ENCODE data around the gene TADA2B. TPM values are rescaled to one million over a fixed set of nuclear protein-coding genes. Genes with fewer than 3 reads are reported as not detected.

TADA2B gene
- total RNA-seq, 2 donors from 2014 or later, result 17.3 to 17.5 TPM

DNA sequence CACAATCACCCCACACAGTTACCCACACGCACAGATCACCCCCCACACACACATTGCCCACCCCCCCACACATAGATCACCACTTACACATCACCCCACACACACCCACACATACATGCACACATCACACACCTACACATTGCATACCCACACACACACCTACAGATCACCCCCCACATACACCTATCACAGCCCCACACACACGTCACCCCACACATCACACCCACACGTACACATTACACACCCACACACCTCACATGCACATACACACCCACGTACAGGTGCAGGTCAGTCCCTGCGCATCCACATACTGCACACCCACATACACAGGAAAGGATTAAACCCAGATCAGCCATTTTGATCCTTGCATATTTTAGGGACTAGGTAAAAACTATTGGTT lies 15.3 kb upstream of the TADA2B start:
- peaks cover 77% of the 10 kb centered on the region for H3K36me3 Mint-ChIP-seq (ENCODE audit: low read depth)
- no peaks in the 10 kb centered on the region for H3K4me1 Mint-ChIP-seq
- TF ChIP-seq, protein P1, sequence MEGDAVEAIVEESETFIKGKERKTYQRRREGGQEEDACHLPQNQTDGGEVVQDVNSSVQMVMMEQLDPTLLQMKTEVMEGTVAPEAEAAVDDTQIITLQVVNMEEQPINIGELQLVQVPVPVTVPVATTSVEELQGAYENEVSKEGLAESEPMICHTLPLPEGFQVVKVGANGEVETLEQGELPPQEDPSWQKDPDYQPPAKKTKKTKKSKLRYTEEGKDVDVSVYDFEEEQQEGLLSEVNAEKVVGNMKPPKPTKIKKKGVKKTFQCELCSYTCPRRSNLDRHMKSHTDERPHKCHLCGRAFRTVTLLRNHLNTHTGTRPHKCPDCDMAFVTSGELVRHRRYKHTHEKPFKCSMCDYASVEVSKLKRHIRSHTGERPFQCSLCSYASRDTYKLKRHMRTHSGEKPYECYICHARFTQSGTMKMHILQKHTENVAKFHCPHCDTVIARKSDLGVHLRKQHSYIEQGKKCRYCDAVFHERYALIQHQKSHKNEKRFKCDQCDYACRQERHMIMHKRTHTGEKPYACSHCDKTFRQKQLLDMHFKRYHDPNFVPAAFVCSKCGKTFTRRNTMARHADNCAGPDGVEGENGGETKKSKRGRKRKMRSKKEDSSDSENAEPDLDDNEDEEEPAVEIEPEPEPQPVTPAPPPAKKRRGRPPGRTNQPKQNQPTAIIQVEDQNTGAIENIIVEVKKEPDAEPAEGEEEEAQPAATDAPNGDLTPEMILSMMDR (conservative IDR thresholded peaks at IDR 0.05), result no peak
- Histone ChIP-seq H3K27me3 (ENCODE audit: control insufficient read depth, insufficient read depth, low read length, poor library complexity, severe bottlenecking) (no peaks in the 10 kb centered on the region), H3K9ac (ENCODE audit: extremely low read depth, low read length, poor library complexity, severe bottlenecking) (no peak overlapping the region), H3K4me1 (ENCODE audit: control insufficient read depth, insufficient read depth, low read length) (no peaks in the 10 kb centered on the region), H3K27ac (ENCODE audit: low read depth, low read length) (no peak overlapping the region), H3K4me3 (ENCODE audit: low read length) (no peak overlapping the region), H3K36me3 (ENCODE audit: control insufficient read depth, insufficient read depth, low read length) (peaks cover 68% of the 10 kb centered on the region), H3K9me3 (ENCODE audit: control insufficient read depth, low read length) (no peaks in the 10 kb centered on the region)
- no peak overlapping the region for H3K27ac Mint-ChIP-seq
- H3K27me3 Mint-ChIP-seq (ENCODE audit: insufficient read depth), result no peaks in the 10 kb centered on the region
- WGBS, 2 experiments (ENCODE audit: insufficient coverage in 1 of 2, insufficient read length in 1 of 2), result 90 to 100% methylated on average over 2 to 5 of the region's 5 CpGs
- DNase-seq, result no peak
- no peak overlapping the region for H3K4me3 Mint-ChIP-seq
- H3K9me3 Mint-ChIP-seq, result no peaks in the 10 kb centered on the region

DNA sequence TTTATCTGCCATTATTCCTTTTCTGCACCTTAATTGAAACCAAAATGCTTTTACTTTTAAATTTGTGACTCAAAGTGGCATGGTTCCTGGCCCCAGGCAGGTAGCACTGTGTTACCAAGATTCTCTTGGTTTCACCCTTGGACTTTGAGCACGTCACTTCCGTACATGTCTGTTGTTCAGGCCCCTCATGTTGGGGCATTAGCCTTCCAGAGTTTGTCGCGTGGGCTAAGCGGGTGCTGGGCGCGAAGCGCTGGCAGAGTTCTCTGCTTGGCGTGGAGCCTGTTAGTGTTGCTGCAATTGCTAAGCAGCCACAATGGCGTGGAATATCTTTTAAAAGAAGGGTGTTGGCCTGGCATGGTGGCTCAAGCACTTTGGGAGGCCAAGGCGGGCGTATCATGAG lies 14.0 kb upstream of the TADA2B start:
- Histone ChIP-seq H3K9me3 (ENCODE audit: control insufficient read depth, low read length) (no peaks in the 10 kb centered on the region), H3K4me3 (ENCODE audit: low read length) (no peak overlapping the region), H3K9ac (ENCODE audit: extremely low read depth, low read length, poor library complexity, severe bottlenecking) (no peak overlapping the region), H3K27ac (ENCODE audit: low read depth, low read length) (no peak overlapping the region), H3K36me3 (ENCODE audit: control insufficient read depth, insufficient read depth, low read length) (peaks cover 61% of the 10 kb centered on the region), H3K27me3 (ENCODE audit: control insufficient read depth, insufficient read depth, low read length, poor library complexity, severe bottlenecking) (no peaks in the 10 kb centered on the region), H3K4me1 (ENCODE audit: control insufficient read depth, insufficient read depth, low read length) (no peaks in the 10 kb centered on the region)
- Mint-ChIP-seq H3K27ac (no peak overlapping the region), H3K27me3 (ENCODE audit: insufficient read depth) (no peaks in the 10 kb centered on the region), H3K36me3 (ENCODE audit: low read depth) (peaks cover 74% of the 10 kb centered on the region), H3K4me3 (no peak overlapping the region), H3K4me1 (no peaks in the 10 kb centered on the region), H3K9me3 (no peaks in the 10 kb centered on the region)
- no peak for DNase-seq
- WGBS, 2 experiments (ENCODE audit: insufficient coverage in 1 of 2, insufficient read length in 1 of 2), result 96 to 97% methylated on average over 12 of the region's 12 CpGs
- TF ChIP-seq, protein P1 (conservative IDR thresholded peaks at IDR 0.05), result no peak

DNA sequence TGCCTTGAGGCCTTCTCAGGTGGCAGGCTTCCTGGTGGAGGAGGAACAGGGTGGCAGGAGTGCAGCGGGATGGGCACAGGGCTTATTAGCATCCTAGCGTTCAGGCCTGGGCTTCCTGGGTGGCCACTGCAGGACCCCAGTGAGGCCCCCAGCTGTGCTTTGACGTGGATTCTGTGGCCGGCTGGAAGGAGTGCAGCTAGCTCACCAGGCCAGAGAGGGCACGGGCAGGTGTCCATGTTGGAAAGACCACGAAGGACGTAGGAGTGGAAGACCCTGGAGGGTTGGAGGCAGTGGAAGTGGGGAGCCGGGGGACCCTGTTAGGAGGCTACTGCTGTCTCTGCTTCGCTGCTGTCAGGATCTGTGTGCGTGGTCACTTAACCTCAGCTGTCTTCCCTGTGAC lies 13.3 kb upstream of the TADA2B start:
- Mint-ChIP-seq H3K27me3 (ENCODE audit: insufficient read depth) (no peaks in the 10 kb centered on the region), H3K4me3 (no peak overlapping the region), H3K4me1 (no peaks in the 10 kb centered on the region), H3K9me3 (no peaks in the 10 kb centered on the region), H3K27ac (no peak overlapping the region), H3K36me3 (ENCODE audit: low read depth) (peaks cover 67% of the 10 kb centered on the region)
- H3K27me3 ChIP-seq (ENCODE audit: control insufficient read depth, insufficient read depth, low read length, poor library complexity, severe bottlenecking), result no peaks in the 10 kb centered on the region
- H3K27ac ChIP-seq (ENCODE audit: low read depth, low read length), result no peak overlapping the region
- H3K9me3 ChIP-seq (ENCODE audit: control insufficient read depth, low read length), result no peaks in the 10 kb centered on the region
- H3K4me1 ChIP-seq (ENCODE audit: control insufficient read depth, insufficient read depth, low read length), result no peaks in the 10 kb centered on the region
- 93 to 98% methylated on average over 9 to 10 of the region's 10 CpGs for WGBS, 2 experiments (ENCODE audit: insufficient coverage in 1 of 2, insufficient read length in 1 of 2)
- H3K36me3 ChIP-seq (ENCODE audit: control insufficient read depth, insufficient read depth, low read length), result peaks cover 58% of the 10 kb centered on the region
- no peak overlapping the region for H3K4me3 ChIP-seq (ENCODE audit: low read length)
- DNase-seq, result no peak
- TF ChIP-seq, protein P1 (conservative IDR thresholded peaks at IDR 0.05), result no peak
- no peak overlapping the region for H3K9ac ChIP-seq (ENCODE audit: extremely low read depth, low read length, poor library complexity, severe bottlenecking)
